ENCODE measurements around the gene KRTAP1-3.
"Not testable (repeated sequence)": the region's sequence is repeated elsewhere in the genome, so short reads cannot be mapped to it uniquely, and the experiment has no call there.

Gene KRTAP1-3

DNA sequence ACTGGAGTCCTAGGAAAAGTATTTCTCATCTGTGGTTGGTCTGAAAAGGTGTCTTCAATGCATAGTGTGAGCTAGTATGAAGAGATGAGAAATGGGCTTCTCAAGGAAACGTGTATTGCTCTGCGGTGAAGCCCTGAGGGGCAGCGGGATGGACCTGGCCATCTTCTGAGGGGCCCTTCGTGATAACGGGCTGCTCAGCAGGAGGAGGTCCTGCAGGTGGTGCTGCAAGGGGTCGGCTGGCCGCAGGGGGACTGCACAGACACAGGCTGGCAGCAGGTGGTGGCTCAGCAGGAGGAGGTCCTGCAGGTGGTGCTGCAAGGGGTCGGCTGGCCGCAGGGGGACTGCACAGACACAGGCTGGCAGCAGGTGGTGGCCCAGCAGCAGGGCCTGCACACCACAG, 19.9 kb upstream of the KRTAP1-3 start:
- not testable (repeated sequence) for DNase-seq (ENCODE audit: low read depth in 2 of 2)

DNA sequence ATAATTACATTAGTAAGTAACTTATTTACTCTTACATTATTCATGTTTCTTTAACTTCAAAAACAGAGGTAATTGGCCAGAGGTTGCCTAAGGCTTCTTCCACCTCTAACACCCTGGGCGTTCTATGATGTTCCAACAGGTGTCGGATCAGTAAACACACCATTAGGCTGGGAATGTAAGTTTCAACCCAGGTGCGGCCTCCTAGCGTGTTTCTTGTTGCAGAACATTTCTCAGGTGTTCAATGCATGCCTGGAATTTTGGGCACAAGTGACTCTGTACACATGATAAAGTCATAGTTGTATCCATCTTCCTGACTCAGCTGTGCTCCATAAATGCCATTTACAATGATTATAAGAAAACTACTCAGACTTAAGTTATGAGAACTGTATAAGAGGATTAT, 19.4 kb upstream of the KRTAP1-3 start:
- DNase-seq (ENCODE audit: low read depth in 2 of 2), result no peak

DNA sequence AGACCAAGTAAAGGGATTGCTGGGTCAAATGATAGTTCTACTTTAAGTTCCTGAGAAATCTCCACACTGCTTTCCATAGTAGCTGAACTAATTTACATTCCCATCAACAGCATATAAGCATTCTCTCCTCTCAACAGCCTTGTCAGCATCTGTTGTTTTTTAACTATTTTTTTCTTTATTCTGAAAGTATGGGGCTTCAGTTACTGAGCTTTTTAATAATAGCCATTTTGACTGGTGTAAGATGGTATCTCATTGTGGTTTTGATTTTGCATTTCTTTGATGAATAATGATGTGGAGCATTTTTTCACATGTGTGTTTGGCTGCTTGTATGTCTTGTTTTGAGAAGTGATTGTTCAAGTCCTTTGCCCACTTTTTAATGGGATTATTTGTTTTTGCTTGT, 17.9 kb upstream of the KRTAP1-3 start:
- DNase-seq (ENCODE audit: low read depth in 2 of 2), result no peak

DNA sequence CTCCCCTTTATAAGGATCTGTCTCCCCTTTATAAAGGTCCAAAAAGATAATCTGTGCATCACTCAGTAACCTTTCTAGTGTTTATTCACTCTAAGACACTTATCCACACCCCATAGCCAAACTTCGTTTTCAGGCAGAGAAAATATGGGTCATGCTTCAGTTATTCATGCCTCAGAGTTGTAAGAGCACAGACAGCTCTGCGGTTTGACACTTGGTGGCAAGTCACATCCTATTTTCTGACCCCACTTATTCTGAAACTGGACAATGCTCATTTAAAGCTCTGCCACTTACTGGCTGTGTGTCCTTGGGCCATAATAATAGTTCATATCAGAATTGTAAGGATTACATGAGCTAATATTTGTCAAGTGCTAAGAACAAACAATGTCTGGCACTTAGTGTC, 14.4 kb upstream of the KRTAP1-3 start:
- DNase-seq (ENCODE audit: low read depth in 2 of 2), result no peak

DNA sequence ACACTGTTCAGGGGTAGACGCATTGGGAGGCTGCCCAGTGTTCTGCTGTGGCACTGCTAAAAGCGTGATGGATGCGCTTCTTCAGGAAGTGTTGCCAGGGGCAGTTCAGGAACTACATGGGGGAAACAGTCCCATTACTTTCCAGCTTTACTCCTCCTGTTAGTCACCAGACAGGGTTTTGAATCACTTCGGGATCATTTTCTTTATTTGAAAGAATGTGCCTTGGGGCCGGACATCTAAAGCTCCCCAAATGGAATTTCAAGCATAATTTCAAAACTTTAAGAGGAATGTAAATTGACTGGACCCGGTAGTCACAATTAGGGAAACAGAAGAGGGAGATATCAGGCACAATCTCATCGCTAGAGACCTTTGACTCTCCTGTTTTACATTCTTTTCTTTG, 13.8 kb upstream of the KRTAP1-3 start:
- no peak for DNase-seq (ENCODE audit: low read depth in 2 of 2)

DNA sequence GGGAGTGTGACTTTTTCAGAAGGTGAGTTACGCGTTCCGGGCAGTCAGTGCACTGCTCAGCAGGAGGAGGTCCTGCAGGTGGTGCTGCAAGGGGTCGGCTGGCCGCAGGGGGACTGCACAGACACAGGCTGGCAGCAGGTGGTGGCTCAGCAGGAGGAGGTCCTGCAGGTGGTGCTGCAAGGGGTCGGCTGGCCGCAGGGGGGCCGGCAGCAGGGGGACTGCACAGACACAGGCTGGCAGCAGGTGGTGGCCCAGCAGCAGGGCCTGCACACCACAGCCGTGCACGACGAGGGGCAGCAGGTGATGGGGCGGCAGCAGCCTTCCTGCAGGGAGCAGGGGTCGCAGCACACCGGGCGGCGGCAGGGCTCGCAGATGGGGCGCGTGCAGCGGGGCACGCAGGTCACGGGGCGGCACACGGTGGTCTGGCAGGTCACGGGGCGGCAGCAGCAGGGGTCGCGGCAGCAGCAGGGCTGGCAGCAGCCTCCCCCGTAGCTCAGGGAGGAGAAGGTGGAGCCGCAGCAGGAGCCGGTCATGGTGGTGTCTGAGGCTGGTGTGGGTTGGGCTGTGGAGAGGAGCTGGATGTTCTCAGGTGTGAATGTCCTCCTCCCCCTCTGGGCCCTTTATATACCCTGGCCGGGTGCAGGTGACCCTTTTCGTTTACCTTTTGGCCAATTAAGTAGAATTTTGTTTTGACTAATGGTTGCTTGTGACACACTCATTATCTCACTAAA, 12.2 kb upstream of the KRTAP1-3 start, which contains the start of gene KRTAP2-1:
Gene KRTAP2-1, minus strand, starts transcription at position 582 of the 731 bp plus-strand sequence. Its CDS starts 49 bp downstream, at position 533.
- DNase-seq (ENCODE audit: low read depth in 2 of 2), result not testable (repeated sequence)

DNA sequence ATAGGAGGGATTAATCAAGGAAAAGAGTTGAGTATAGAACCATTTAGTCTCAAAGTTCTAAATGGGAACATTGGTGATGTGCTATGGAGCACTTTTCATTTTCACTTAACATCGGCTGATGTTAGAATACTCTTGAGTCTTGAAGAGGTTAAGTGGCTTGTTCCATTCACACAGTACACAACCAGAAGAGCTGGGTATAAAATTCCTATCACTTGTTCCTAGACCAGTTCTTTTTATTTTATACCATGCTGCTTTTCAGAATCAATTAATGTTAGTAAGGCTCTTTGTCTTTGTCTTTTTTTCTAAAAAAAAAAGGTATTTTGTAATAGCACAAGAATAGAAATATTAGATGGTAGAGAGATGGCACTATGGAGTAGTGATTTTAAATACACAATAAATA, 8.3 kb upstream of the KRTAP1-3 start:
- no peak for DNase-seq (ENCODE audit: low read depth in 2 of 2)

DNA sequence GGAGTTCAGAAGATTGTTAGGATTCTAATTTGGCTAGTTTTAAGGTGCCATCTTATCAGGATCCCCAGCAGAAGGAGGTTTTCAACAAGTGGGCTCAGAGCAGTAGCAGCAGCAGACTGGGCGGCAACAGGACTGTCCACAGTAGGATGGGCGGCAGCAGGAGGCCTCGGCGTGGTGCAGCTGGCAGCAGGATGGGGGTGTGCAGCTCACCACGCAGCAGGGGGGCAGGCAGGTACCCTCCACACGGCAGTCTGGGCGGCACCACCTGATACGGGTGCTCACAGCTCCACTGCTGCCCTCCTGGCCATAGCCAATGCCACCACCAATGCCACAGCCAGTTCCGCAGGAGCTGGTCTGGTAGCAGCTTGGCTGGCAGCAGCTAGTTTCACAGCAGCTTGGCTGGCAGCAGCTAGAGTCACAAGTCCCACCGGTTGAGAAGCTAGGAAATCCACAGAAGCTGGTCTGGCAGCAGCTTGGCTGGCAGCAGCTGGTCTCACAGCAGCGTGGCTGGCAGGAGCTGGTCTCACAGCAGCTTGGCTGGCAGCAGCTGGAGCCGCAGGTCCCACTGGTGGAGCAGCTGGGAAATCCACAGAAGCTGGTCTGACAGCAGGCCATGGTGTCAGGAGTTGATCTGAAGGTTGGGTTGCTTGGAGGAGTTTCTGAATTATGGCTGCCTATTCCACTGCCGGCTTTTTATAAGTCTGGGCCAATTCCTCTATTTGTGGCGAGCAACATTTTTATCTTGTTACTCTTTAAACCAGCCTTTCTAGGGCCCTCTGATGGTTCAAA, 6.3 kb upstream of the KRTAP1-3 start, which contains the start of gene KRTAP1-1:
Gene KRTAP1-1, minus strand, starts transcription at position 668 of the 789 bp plus-strand sequence. Its CDS starts 53 bp downstream, at position 615.
- DNase-seq (ENCODE audit: low read depth in 2 of 2), result not testable (repeated sequence)

DNA sequence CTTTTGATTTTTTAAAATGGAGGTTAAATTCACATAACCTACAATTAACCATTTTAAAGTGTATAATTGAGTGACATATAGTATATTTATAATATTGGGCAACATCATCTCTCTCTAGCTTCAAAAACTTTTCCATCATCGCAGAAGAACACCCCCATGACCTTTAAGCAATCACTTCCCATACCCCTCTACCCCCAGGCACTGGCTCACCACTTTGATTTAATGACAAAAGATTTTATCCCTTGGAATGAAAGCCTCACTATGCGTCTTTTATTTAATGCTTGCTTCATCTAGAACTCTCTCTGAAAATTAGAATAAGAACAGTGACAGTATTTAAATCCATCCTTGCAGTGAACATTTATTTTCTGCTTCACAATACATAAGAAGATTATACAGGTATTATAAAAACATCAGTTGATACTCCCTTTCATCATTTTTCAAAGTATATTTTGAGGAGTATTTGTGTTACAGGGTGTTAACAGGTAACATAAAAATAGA, 3.2 kb upstream of the KRTAP1-3 start:
- no peak for DNase-seq (ENCODE audit: low read depth in 2 of 2)

DNA sequence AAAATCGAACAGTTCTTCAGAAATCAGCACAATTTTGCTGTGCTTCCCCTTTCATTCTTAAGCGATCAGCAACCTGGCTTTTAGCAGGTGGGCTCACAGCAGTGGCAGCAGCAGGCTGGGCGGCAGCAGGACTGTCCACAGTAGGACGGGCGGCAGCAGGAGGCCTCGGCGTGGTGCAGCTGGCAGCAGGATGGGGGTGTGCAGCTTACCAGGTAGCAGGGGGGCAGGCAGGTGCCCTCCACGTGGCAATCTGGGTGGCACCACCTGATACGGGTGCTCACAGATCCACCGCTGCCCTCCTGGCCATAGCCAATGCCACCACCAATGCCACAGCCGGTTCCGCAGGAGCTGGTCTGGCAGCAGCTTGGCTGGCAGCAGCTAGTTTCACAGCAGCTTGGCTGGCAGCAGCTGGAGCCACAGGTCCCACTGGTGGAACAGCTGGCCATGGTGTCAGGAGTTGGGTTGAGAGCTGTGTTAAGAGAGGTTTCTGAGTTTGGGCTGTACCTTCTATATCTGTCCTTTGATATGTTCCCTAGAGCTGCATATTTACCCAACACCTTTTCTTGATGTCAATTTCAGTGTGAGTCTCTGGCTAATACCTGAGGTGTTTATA, 4.9 kb downstream of the KRTAP1-3 start, which contains the start of gene KRTAP1-4:
Gene KRTAP1-4, minus strand, starts transcription at position 563 of the 613 bp plus-strand sequence. Its CDS starts 117 bp downstream, at position 446.
- DNase-seq (ENCODE audit: low read depth in 2 of 2), result no peak

DNA sequence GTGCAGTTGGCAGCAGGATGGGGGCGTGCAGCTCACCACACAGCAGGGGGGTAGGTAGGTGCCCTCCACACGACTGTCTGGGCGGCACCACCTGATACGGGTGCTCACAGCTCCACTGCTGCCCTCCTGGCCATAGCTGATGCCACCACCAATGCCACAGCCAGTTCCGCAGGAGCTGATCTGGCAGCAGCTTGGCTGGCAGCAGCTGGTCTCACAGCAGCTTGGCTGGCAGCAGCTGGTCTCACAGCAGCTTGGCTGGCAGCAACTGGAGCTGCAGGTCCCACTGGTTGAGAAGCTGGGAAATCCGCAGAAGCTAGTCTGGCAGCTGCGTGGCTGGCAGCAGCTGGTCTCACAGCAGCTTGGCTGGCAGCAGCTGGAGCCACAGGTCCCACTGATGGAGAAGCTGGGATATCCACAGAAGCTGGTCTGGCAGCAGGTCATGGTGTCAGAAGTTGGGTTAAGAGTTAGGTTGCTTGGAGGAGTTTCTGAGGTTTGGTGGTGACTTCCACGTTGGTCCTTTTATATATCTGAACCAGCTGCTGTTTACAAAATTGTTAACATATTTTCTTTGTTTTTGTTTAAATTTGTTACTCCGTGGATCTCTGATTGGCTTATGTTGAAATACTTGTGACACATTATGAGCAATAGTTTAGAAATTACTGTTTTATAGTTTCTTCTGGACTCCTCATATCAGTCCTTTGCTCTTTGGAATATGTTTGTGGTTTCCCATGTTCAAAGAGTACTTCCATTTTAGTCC, 7.8 kb downstream of the KRTAP1-3 start, which contains the start of gene KRTAP1-5:
Gene KRTAP1-5, minus strand, starts transcription at position 494 of the 757 bp plus-strand sequence. Its CDS starts 53 bp downstream, at position 441.
- no peak for DNase-seq (ENCODE audit: low read depth in 2 of 2)

DNA sequence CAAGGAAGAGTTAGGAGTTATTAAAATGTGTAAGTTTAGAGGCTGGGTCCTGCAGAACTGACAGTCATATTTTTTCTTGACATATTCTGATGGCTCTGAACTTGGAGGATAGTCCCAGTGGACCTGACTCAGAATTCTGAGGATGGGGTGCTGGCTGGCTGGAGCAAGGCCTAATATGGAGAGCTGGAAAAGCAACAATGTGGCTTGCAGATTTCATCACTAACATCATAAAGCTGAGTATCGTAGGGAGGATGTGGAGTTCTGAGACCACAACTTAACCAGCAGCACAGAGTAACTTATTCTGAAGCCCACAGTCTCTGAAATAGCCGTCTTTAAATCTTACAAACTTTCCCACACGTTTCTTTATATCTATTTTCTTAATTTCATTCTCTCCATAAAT, 10.0 kb downstream of the KRTAP1-3 start:
- no peak for DNase-seq (ENCODE audit: low read depth in 2 of 2)

DNA sequence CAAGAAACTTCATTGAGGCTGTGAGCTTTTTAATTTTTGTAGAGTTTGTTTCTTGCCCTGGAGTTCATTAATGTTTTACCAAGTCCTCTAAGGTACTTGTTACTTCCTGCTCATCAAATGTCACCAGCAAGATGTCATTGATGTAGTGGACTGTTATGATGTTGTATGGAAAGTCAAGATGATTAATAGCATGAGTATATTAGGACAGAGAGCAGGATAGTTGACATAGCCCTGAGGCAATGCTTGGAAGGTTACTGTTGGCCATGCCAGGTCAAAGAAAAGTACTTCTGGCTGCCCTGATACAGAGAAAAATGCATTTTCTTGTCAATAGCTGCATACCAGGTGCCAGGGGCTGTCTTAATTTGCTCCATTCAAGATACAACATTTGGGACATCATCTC, 14.3 kb downstream of the KRTAP1-3 start:
- DNase-seq (ENCODE audit: low read depth in 2 of 2), result no peak

DNA sequence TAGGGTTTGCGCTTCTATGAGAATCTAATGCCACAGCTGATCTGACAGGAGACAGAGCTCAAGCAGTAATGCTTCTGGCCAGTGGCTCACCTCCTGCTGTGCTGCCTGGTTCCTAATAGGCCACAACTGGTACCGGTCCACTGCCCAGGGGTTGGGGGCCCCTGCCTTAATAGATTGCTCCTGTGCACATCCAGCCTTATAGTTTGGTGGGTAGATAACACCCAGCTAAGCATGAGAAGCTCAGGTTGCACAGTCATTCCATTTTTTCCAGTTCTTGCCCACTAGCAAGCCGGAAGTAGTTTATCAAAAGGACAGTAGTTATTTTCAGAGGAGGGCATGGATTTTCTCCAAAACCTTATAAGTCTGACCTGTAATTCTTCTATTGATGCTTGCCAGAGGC, 15.3 kb downstream of the KRTAP1-3 start:
- no peak for DNase-seq (ENCODE audit: low read depth in 2 of 2)

DNA sequence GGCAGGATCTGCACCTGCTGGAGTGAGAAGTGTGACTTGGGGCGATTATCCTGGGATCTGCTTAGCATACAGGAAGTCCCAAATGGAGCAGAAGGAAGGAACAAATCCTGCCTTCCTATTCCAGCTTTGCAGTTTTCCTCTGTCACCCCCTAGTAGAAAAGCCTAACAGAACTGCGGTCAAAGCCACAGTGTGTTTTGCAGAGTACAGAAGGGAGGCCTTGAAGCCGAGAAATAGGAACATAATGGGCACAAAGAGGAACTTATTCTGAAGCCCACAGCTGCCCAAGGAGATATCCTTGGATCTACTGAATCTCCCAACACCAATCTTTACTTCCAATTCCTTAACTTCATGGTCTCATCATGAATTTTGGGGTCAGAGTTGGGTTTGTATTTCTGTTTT, 16.1 kb downstream of the KRTAP1-3 start:
- no peak for DNase-seq (ENCODE audit: low read depth in 2 of 2)

DNA sequence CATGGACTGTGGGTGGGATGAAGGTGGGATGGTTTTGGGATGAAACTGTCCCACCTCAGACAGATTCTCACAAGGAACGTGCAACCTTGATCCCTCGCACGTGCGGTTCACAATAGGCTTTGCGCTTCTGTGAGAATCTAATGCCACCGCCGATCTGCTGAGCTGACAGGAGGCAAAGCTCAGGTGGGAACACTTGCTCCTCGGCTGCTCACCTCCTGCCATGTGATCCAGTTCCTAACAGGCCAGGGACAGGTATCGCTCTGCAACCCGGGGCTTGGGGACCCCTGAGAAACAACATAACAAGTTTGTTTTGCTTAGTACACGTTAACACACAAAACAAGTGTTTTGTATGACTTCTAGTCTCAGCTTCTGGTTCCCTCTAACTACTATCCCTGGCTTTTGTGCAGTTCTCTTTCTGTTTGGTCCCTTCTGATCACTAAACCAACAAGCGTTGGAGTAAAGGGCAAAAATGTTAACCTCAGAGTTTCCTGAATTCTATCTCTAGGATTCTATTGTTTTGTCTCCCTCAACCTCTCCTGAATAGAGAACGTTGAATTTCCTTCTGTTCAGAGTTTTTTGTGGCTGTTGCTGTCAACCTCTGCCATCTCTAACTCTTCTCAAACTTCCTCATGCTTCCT, 18.0 kb downstream of the KRTAP1-3 start:
- no peak for DNase-seq (ENCODE audit: low read depth in 2 of 2)

DNA sequence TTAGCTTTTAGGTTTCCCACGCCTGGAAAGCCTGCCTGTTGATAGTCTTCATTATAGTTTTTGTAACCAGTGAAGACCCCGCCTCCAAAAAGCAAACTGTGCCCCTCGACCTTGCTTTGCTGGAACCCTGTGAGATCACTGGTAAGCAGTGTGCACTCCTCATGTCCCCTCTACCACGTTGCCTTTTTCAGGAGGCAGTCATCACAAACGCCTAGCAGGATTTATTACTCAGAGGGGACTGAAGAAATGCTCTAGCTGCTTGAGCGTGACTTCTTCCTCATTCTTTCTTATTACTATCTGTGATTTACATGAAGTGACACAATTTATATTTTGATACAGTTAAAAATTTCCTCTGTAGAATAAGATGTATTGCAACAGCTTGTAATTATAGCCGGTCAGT, 19.2 kb downstream of the KRTAP1-3 start:
- DNase-seq (ENCODE audit: low read depth in 2 of 2), result no peak

DNA sequence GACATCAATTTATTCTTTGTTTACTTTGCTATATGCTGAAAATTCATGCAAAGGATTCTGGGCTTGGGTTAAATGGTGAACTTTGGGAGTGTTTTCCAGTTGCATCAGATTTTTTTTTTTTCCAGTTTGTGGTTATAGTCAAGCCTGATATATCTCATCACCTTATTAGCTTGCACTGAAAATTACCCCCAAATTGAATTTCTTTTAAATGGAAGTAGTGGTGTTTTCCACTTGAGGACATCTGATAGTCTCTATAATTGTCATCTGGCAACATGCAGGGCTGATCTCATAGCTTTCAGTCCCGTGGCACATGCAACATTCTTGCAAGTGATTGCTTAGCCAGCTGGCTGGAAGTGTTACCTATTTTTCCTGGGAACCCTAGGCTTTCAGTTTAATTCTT, 21.1 kb downstream of the KRTAP1-3 start:
- DNase-seq (ENCODE audit: low read depth in 2 of 2), result no peak

DNA sequence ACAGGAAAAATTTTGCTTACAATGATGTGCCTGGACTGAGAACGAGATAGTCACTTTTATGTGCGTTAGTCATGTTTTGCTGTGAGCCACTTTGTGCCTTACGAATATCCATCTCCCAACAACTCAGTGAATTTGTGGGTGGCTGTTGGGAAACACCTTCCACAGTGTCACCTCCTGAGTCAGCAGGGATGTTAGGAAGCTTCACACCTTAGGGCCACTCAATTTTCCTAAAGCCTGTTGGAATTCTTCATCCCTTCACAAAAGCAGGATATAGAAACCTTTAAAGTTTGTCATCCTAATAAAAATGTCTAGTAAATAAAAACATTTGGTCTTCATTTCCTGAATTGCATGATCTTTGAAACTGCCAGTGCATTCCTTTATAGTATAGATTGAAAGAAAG, 21.5 kb downstream of the KRTAP1-3 start:
- no peak for DNase-seq (ENCODE audit: low read depth in 2 of 2)

DNA sequence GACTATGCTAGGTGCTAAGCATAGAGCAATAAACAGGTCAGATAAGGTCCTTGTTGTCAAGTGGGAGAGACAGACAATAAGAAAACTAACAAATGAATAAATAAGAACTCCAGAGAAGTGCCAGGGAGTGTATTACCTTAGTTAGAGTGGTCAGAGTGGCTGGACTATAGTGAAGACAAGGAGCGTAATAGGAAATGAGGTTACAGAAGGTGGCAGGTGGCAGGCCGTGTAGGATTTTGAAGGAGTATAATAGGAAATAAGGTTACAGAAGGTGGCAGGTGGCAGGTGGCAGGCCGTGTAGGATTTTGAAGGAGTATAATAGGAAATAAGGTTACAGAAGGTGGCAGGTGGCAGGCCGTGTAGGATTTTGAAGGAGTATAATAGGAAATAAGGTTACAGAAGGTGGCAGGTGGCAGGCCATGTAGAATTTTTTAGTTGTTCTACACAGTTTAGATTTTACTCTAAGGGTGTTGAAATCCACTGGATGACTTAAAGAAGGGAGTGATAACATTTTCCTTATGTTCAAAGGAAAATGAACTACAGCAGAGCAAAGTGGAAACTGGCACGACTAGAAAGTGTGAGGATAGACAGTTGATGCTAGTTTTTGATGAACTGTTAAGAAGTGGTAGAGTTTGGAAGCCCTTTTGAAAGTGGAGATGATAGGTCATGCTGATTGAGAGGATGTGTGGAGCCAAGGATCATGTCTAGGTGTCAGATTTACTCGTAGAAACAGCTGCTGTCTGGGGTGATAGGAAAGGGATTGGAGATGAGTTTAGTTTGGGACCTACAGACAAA, 22.2 kb downstream of the KRTAP1-3 start:
- no peak for DNase-seq (ENCODE audit: low read depth in 2 of 2)

All from stimulated activated CD4-positive, alpha-beta T cell treated with anti-CD3 and anti-CD28 coated beads, Interleukin-15, amount 100 ng/mL, for 48 hours (primary cell).